ENCODE data around the gene TRMT11.
A peak's percentile ranks its signal among the peaks of the same experiment; 100 is the strongest.
"Not testable (repeated sequence)": the region's sequence is repeated elsewhere in the genome, so short reads cannot be mapped to it uniquely, and the experiment has no call there.

The TRMT11 gene

DNA sequence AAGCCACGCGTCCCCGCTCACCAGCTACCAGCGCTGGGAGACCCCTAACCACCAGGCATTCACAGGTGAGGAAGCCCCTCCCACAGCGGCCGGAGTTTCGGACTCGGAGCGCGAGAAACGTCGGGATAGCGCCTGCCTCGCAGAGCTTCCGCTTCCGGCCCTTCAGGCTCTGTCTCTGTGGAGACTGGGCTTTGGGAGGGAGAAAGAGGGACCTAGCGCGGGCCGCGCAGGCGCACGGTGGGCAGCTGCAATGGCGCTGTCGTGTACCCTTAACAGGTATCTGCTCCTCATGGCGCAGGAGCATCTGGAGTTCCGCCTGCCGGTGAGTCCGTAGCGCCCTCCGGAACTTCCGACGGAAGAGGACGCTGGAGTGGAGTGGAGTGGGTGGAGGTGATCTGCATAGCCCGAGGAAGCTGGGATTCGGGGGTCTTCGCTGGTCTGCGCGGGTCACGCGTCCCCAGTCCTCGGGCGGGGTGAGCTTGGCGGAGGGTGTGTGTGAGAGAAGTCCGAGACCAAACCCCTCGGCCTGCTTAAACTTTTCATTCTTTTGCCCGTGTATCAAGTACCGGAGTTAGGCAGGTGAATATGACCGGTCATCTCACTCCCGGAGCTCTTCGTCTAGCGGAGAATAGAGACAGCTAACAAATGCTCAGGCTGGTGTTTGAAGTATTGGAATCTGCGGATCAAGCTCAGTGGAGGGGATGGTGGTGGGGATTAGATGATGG, at the start of gene TRMT11:
TRMT11 (plus strand) TSS at position 240 of the 725 bp plus-strand sequence; CDS start at position 251, 11 bp downstream.
- DNase-seq = peak; percentile 80 to 88

DNA sequence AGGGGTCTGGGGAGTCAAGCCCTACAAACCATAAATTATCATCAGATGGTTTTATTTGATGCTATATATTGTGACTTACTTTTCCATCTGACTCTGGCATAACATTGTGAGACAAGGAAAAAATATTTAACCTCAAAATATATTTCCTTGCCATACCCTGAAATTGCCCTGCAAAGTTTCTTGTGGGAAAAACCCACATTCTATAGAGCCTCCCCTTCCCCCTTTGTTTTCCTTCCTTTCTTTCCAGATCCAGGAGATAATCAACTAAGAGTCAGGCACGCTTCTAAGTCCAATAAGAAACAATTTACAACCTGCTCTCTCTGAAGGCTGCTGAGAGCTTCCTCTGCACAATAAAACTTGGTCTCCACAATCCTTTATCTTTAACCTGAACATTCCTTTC, 47.3 kb upstream of the TRMT11 start:
- DNase-seq = no peak

DNA sequence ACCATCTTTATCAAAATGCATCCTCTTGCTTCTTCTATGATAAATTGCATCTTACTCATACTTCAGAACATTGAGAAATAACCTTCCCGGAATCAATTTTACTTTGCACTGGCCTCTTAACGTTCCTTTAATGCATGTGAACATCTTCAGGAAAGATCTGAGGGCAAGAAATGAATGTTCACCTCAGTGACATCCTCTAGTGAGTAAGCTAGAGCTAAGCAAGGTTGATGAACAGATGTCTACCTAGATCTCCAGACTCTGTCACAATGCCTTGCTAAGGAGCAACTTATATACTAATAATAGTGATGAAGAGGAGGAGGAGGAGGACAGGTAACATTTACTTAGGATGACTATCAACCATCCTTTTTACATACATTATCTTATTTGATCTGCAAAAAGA, 46.5 kb upstream of the TRMT11 start:
- DNase-seq = no peak

DNA sequence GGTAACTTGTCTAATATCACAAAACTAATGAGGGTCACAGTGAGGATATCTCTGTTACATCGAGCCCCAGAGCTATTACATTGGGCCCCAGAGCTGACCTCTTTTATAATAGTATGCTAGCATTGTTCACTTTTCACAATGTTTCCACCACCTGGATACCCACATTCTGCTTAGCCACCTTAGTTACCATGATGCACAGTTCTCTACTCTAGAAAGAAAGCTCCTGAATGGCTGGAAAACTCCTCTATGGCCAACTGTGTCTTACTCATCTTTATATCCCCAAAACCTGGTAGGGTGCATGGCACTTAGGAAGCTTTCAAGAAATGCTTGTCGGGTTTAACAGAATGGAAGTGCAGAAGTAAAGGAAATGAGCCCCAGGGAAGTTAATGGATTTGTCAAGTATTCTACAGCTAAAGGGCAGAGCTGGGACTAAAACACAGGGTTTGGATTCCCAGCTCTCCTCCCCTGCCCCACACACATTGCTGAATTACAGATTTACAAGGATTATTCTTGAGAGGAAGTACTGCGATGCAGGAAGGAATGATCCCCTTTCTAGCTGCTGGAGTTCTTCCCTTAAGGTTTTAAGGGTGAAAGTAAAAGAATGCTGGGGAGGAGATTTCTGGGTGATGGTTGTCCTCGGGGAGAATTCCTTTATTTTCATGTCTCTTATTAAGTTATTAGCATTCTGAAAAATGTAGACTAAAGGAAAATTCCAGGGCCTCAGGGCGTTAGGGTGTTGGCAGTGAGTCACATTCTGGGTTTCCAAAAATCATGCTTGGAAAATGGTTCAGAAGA, 45.9 kb upstream of the TRMT11 start:
- no peak for DNase-seq

DNA sequence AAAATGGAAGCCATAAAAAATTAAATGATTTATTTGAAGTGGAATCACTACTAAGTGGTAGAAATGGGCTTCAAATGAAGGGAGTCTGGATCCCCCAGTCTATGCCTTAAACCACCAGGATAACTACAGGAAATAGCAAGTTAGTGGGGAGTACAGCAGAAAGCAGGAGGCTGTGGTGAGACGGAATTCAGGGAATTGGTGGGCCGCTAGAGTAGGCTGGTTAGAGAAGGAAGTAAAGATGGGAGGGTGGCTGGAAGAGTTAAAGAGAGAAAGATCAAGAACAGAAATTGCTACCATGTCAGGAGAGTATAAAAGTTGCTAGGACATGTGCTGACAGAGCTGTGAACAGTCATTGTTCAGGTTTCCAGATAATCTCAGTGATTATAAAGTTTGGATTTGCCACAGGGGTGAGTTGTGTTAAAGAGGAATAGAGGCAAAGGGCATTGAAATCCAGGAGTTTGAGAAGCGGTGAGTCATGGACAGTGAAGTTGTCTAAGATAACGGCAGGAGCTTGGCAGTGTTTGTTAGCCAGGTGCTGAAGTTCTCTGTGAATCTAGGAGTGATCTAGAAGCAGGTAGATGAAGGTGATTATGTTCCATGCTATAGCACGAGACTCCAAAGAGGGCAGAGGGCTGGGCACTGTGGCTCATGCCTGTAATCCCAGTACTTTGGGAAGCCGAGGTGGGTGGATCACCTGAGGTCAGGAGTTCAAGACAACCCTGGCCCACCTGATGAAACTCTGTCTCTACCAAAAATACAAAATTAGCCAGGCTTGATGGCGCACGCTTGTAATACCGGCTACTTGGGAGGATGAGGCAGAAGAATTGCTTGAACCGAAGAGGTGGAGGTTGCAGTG, 43.4 kb upstream of the TRMT11 start:
- no peak for DNase-seq

DNA sequence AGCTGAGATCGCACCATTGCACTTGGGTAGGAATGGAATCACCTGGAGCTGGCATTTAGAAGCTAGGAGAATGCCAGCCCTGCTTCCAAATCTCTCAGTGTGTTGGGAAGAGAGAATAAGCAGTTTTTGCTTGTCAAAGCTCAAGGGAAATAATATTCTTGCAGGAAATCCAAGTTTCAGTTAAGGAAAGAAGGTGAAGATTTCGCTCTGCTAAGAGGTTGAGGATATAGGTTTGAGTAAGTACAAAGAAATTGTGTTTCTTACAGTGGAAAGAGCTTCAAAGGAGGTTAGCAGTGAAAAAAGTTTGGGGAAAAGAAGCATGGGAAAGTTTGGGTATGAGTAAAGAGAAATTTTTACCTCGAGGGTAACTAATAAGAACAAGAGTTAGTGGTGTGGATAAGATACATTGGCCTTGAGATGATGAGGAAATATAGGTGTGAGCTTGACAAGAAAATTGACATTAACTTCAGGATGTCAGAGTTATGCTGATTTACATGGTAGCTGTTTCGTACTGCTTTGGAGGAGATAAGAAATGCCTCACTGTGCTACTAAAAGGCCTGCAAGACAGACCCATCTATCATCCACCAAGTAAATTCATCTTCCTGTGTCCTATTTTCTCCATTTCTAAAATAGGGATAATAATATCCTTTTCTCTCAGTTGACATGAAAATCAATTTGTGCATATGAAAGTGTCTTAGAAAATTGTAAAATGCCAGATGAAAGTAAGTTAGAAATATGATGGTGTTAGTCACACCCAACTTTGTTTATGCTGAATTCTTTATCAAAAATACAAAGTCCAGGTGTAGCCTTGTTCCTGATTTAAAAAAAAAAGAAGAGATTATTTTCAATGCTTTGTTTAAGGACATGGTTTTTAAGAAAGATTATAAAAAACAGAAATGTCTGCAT, 42.6 kb upstream of the TRMT11 start:
- DNase-seq = no peak

DNA sequence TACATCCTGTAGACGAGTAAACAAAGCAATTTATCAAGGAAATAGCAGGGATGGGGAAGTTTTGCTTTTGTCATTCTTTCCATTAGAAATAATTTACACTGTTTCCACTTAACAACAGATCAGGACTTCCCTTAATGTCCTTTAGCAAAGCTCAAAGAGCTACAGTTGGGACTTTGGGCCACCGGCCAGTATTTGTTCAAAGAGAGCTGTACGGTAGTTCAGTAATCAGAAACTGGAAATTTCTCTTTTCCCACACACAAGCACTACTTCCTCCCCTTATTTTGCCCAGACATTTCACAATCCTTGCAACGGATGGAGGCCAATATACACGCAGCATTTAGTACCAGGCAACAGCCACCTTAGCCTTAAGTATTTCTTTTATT, 41.9 kb upstream of the TRMT11 start:
- no peak for DNase-seq

DNA sequence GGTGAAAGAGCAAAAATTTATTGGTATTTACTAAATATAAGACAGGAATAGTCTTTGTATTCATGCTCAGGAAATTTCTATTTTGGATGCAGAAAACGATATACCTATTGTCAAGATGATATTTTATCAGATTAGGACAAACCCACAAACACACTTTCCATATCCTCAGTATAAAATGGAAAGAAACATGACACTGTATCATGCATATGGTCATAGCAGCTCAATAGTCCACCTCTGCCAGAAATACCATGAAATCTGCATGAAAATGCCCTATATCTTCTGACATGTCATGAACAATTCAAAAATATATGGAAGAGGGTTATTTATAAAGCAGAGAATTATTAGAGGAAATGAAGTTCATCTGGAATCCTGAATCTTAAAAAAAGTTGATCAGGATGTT, 41.4 kb upstream of the TRMT11 start:
- no peak for DNase-seq

DNA sequence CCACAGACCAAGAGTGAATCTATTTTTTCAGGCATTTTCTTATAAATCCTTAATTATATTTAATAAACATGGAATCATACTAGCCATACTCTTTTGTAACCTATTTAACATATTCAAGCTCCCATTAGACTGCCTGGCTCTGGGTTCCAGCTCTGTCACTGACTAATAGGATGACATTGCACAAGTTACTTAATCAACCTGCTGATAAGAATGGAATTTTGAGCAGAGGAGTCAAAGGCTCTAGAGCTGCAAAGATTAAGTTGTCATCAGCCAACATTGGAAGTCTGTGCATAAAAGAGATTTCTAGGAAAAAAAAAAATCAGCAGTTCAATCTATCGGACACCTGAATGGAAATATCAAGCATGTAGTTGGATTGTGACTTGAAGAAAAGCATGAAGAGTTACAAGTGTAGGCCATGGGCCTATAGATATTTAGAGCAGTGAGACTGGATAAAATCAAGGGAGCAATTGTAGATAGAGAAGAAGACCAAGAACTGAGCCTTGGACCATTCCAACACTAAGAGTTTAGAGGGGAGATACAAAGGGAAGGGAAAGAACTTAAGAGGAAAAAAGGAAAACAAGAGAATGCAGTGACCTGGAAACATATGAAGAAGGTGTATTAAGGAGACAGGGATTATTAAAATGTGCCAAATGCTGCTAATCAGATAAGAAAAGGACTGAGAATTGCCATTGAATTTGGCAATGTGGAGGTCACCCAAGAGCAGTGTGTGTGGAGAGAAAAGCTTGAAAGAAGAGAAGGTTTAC, 40.8 kb upstream of the TRMT11 start:
- no peak for DNase-seq

DNA sequence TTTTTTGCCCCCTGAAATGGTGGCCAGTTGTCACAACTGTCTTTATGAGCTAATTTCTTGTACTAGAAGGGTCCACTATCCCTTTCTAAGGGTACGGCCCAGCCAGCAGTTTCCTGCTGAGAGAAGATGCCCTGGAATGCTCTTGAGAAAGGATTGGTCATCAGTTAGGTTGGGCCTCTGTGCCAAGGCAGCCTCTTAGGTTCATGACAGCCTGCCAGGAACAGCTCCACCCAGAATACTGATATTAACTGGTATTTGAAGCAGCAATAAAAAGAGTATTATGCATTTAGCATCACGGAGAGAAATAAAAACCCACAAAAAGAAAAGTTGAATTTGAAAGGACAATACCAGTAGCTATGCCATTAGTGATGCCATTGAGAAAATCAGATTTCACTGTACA, 38.7 kb upstream of the TRMT11 start:
- DNase-seq = no peak

DNA sequence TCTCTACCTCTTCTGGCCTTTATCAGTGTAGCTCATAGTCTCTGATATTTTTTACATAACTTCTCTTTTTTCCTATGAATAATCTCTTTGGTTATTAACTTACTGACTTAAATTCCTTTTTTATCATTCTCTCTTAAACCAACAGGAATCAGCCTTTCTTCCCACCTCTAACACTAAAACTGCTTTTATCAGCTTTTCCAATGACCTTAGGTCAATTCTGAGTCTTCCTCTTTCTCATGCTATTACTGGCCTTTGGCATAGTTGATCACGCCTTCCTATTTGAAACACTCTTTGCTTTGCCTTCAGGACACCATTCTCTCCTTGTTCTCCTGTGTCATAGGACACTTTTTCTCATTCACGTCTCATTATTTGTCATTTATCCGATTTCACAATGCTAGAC, 37.9 kb upstream of the TRMT11 start:
- no peak for DNase-seq

DNA sequence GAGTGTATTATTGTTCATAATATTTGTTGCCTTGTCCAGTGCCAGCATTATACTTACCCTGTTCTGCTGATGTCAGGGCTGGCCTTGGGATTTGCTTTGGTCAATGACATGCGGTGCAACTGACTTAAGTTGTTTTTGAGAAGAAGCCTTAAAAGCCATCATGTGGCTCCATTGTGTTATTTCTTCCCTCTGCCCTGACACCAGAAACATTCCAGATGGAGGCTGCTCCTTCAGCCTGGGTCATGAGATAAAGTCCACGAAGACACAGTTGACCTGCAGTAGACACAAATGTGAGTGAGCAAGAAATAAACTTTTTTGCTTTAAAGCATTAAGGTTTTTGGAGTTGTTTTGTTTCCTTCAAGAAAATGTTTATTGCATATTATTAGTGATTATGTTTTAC, 37.3 kb upstream of the TRMT11 start:
- DNase-seq = no peak

DNA sequence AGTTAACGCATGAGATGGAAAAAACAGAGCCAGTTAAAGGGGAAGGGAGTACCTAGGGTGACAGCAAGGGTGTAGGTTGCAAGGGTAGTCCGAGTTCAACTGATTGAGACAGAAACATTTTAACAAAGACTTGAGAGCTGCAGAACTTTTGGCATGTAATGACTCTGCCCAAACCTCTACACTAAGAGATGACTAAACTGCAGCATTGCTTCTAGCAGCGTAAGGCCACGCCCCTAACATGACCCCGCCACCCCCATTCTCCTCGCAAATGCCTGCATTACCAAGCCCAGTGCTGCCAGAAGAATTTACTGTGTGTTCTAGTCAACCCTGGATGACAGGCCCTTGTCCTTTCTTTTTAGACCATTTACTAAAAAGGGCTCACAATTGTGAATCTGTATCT, 36.0 kb upstream of the TRMT11 start:
- no peak for DNase-seq

DNA sequence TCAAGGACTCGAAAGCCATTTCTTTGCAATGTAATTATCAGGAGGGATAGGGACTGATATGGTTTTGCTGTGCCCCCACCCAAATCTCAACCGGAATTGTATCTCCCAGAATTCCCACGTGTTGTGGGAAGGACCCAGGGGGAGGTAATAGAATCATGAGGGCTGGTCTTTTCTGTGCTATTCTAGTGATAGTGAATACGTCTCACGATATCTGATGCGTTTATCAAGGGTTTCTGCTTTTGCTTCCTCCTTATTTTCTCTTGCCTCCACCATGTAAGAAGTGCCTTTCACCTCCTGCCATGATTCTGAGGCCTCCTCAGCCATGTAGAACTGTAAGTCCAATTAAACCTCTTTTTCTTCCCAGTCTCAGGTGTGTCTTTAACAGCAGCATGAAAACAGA, 35.6 kb upstream of the TRMT11 start:
- DNase-seq = not testable (repeated sequence)

DNA sequence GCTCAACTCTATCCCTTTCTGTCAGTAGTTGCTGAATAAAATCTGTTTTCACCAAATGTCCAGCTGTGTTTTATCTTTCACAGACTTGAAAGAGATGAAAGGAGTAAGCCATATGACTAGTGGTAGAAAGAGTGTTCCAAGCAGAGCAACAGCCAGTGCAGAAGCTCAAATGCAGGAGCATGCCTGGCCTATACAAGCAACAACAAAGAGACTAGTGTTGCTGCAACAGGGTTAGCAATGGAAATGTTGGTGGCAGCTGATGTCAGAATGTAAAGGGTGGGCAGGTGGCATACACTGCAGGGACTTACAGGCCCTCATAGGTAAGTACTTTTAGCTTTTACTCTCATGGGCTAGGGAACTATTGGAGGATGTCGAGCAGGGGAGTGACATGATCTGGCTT, 35.0 kb upstream of the TRMT11 start:
- no peak for DNase-seq

DNA sequence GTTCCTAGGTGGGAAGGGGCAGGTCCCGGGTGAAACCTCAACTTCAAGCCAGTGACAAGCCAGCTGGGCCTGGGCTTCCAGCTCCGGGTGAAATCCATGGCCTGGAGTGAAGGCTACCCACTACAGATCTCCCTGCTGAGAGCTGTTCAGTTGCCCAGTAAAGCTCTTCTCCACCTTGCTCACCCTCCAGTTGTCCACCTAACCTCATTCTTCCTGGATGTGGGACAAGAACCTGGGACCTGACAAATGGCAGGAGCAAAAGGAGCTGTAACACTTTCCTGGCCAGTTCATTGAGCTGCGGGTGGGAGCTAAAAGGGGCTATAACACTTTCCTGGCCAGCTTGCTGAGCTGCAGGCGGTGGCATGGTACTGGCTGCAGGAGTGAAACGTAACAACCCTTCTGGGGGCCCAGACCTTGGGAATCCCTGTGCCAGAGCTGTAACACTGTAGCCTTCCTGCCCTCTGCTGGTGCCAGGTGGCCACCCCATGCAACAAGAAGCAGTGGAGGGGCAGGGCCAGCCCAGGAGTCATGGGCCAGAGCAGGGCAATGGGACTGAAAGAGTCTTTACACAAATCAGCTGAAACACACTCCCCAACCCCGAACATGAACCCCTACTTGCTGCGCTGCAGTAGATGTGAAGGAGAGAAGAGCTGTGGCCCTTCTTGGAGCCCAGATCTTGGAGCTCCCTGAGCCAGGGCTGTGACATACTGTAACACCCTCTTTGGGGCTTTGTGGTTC, 33.4 kb upstream of the TRMT11 start:
- DNase-seq = no peak

DNA sequence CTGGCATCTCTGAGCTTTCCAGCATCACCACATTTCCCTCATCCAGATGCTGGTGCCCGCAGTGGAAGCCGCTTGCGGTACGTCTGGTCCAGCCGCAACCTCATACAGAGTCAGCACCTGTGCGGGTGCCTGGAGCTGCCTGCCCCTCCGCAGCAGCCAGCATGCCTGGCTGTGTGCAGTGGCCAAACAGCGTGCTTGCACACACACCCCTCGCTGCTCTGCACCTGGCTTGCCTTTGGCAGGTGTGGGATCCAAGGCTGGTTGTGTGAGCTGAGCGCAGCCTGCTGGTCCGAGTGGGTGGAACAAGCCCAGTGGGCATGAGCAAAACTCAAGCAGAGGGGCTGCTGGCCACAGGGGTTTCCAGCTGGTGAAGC, 32.9 kb upstream of the TRMT11 start:
- no peak for DNase-seq

DNA sequence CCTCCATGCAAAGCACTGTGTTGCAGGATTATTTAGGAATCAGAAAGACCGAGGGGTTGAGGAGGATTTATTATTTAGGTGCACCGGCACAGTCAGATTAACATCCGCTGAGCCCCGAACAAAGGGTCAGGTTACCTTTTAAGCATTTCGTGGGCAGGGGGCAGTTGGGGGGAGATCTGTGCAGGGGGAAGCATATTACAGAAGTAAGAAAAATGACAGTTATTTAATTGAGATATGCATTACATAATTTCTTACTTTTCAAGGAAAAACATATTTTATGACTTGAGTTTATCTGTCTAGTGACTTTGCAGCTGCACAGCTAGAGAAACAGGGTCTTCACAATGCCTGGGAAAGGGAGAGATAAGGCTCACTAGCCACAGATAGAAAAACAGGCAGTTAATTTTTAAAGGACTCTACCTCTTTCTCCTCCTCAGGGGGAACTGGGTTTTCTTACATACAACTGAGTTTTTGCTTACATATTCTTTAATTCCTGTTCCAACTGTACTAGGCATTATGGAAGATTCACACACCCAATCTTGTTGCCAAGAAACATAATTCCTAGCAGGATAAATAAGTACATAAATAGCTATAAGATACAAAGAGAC, 31.5 kb upstream of the TRMT11 start:
- no peak for DNase-seq

DNA sequence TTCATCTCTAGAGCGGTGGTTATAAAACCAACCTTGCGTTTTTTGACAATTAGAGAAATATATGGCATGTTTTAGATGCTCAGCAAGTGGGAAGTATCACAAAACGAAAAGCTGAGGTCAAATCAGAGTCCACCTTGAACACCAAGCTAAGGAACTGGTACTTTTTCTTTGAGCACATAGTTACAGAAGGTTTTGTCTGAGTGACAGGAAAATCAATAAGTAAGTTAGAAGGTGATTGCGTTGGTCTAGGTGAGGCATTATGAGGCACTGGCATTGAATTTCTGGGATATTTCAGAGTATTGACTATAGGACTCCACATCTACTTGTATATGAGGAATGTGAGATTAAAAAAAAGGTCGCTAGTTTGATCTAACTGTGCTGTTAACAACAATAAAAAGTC, 30.4 kb upstream of the TRMT11 start:
- DNase-seq = no peak
